Activated CD4-positive, alpha-beta T cell treated with anti-CD3 and anti-CD28 coated beads for 36 hours (primary cell): ENCODE data around the gene ERG. TPM values are rescaled to one million over a fixed set of nuclear protein-coding genes. Genes with fewer than 3 reads are reported as not detected.

Experiments
- ATAC-seq: fragments of 200-7000 bp; cut with Tn5 transposase; one replicate; pipeline ENCODE4 v1.10.0; 2021; ENCODE audit warnings: mild to moderate bottlenecking, moderate library complexity
- CTCF ChIA-PET: fragments of 350-600 bp; sonication (Branson Sonifier 250); formaldehyde crosslinking; loops from one replicate; lab custom pipeline; 2021; ENCODE audit warnings: antibody characterized with exemption; lab: Charles Lee
- POLR2A ChIA-PET: fragments of 350-600 bp; sonication (Branson Sonifier 250); formaldehyde crosslinking; loops from one replicate; lab custom pipeline; 2021; ENCODE audit warnings: antibody characterized with exemption, inconsistent platforms; lab: Charles Lee
- DNase-seq: peaks from one replicate; pipeline ENCODE4 v3.0.0-alpha.2; 2020
- H3K27ac Mint-ChIP-seq: one replicate; pipeline ENCODE4 v1.8.0; 2021; ENCODE audit warnings: mixed read lengths
- H3K27me3 Mint-ChIP-seq: one replicate; pipeline ENCODE4 v1.8.0; 2021; ENCODE audit warnings: mixed read lengths
- H3K36me3 Mint-ChIP-seq: one replicate; pipeline ENCODE4 v1.8.0; 2021; ENCODE audit warnings: low read depth, mixed read lengths
- H3K4me1 Mint-ChIP-seq: one replicate; pipeline ENCODE4 v1.8.0; 2021; ENCODE audit warnings: mixed read lengths
- H3K4me3 Mint-ChIP-seq: one replicate; pipeline ENCODE4 v1.8.0; 2021; ENCODE audit warnings: mild to moderate bottlenecking, moderate library complexity, mixed read lengths
- H3K9me3 Mint-ChIP-seq: one replicate; pipeline ENCODE4 v1.8.0; 2021; ENCODE audit warnings: low read depth, mixed read lengths
- intact Hi-C, 2 experiments: fragments of 100-400 bp; cut with DNase I in 1 of 2; cut with micrococcal nuclease in 1 of 2; formaldehyde crosslinking; loops; one replicate each; pipeline versions ENCODE4 v1.14.2 to v1.15.1; 2022 to 2024; cut with DNase I, micrococcal nuclease
- total RNA-seq, 2 experiments: library from RNA; stranded (reverse); gene quantifications; one replicate each; pipeline ENCODE4 v1.2.3, GENCODE V29; 2021

The ERG gene
- total RNA-seq, 2 experiments from 2014 or later: 0.07 TPM; not detected in 1

DNA sequence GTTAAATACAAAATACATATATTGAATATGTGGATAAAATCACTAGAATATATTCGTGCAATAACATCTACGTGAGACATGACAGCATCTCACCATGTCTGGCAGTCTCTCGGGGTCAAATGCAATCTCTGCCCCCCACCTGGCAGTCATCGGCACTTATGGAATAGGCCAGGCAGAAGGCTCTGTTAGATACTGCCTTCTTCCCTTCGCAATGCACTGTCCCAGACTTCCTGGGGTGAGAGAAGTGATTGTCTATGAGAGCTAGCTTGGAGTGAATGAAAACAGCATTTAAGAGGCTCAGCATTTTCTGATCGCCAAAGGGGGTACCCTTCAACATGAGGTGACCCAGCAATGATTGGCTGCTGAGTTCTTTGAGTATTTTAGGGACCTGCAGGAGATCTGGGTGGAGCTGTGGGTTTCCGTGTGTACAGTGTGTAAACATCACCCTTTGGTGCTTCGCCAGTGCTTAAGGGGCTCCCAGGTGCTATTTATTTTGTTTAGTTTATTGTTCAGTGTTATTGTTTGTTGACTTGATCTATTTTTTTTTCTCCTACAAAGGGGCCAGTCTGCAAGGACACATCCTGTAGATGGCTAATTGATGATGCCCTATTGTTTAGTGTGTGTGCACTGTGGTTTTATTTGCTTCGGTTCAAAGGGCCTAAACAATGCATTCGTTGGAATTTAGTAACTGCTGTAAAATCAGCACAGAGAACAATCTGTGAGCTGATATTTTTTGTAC, 10.2 kb downstream of the ERG start:
- CTCF ChIA-PET: no interaction called here

GRCh38 chr21:38486706-38487105, 11.6 kb downstream of the ERG start:
- H3K36me3 Mint-ChIP-seq: no peaks in the 10 kb centered on the region
- DNase-seq: no peak
- no peaks in the 10 kb centered on the region for H3K4me1 Mint-ChIP-seq
- no peak overlapping the region for H3K27ac Mint-ChIP-seq
- no peak for ATAC-seq
- ChIA-PET CTCF (interaction anchor here (0.6 kb wide), 1 partner anchor 63 kb away, joined by 3 read pairs; no protein-coding TSS in a partner anchor), POLR2A (no interaction called here)
- no peaks in the 10 kb centered on the region for H3K9me3 Mint-ChIP-seq
- intact Hi-C loops: no loop called here
- peaks cover 14% of the 10 kb centered on the region for H3K27me3 Mint-ChIP-seq
- H3K4me3 Mint-ChIP-seq: no peak overlapping the region

More for the DNA sequence above, 10.2 kb downstream of the ERG start:
- POLR2A ChIA-PET: no interaction called here
- Mint-ChIP-seq H3K4me3 (no peak overlapping the region), H3K27me3 (peaks cover 11% of the 10 kb centered on the region), H3K36me3 (no peaks in the 10 kb centered on the region), H3K27ac (no peak overlapping the region), H3K9me3 (no peaks in the 10 kb centered on the region), H3K4me1 (no peaks in the 10 kb centered on the region)
- intact Hi-C loops: no loop called here
- ATAC-seq (no peak), DNase-seq (no peak)

GRCh38 chr21:38486221-38486620, 12.1 kb downstream of the ERG start:
- ATAC-seq: no peak
- Mint-ChIP-seq H3K27ac (no peak overlapping the region), H3K27me3 (peaks cover 14% of the 10 kb centered on the region), H3K36me3 (no peaks in the 10 kb centered on the region), H3K9me3 (no peaks in the 10 kb centered on the region), H3K4me1 (no peaks in the 10 kb centered on the region), H3K4me3 (no peak overlapping the region)
- ChIA-PET POLR2A (no interaction called here), CTCF (interaction anchor here (0.6 kb wide), 1 partner anchor 63 kb away, joined by 3 read pairs; no protein-coding TSS in a partner anchor)
- DNase-seq: no peak
- intact Hi-C loops: no loop called here

DNA sequence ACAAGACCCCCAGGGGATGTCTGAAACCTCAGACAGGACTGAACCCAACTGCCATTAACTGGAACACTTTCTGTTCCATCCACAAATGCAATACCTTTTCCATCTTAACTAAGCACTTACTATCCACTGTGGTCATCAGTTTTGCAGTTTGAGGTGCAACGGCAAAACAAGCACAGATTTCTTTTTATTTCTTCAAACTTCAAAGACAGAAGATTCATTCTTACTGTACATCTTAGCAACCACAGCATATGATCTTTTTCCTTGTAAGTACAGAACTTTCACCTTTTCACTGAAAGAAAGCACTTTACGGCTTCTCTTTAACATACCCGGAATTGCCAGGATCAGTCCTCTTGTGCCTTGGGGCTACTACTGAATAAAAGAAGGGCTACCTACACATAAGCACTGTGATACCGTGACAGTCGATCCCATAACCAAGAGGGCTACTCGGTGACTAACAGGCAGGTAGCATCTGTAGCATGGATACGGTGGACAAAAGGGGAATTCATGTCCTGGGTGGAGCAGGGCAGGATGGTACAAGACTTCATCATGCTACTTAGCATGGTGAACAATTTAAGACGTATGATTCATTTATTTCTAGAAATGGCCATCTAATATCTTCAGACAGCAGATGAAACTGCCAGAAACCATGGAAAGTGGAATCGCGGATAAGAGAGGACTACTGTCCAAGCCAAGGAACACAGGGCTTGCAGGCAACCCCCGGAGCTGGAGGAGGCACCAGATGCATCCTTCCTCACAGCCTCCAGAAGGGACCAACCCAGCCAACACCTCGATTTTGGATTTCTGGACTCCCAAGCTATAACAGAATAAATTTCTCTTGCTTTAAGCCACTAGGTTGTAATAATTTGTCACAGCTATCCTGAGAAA, 18.4 kb downstream of the ERG start:
- intact Hi-C loops: no loop called here
- Mint-ChIP-seq H3K9me3 (no peaks in the 10 kb centered on the region), H3K4me1 (peaks cover 15% of the 10 kb centered on the region), H3K36me3 (no peaks in the 10 kb centered on the region), H3K27ac (no peak overlapping the region), H3K4me3 (no peak overlapping the region), H3K27me3 (peaks cover 49% of the 10 kb centered on the region)
- ATAC-seq (no peak), DNase-seq (no peak)
- ChIA-PET CTCF (interaction anchor here (1.1 kb wide), 1 partner anchor 697 kb away, joined by 3 read pairs; no protein-coding TSS in a partner anchor), POLR2A (no interaction called here)

DNA sequence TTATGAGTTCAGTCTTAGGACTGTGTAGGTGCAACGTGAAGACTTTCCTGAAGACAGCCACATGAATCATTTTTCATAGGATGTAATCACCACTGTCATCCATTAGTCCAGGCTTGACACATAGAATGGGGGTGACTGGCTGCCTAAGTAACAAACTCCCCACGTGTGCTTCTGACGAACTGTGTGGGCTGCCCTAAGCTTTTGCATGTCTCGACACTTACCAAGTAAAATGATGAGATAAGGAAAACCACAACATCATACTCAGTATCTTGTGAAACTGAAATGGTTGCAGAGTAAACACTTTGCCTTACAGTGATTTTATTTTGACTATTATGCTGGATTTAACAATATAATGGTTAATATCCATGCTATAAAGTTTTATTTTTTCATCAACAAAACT, 19.5 kb downstream of the ERG start:
- H3K36me3 Mint-ChIP-seq: no peaks in the 10 kb centered on the region
- H3K4me1 Mint-ChIP-seq: peaks cover 15% of the 10 kb centered on the region
- no peak overlapping the region for H3K27ac Mint-ChIP-seq
- intact Hi-C loops: no loop called here
- POLR2A ChIA-PET: no interaction called here
- H3K4me3 Mint-ChIP-seq: no peak overlapping the region
- DNase-seq: peak; percentile 52
- H3K9me3 Mint-ChIP-seq: no peaks in the 10 kb centered on the region
- CTCF ChIA-PET: interaction anchor here (1.1 kb wide), 1 partner anchor 698 kb away, joined by 3 read pairs; no protein-coding TSS in a partner anchor
- peak; percentile 94 for ATAC-seq
- peaks cover 56% of the 10 kb centered on the region for H3K27me3 Mint-ChIP-seq

GRCh38 chr21:38477226-38477625, 21.1 kb downstream of the ERG start:
- no peaks in the 10 kb centered on the region for H3K36me3 Mint-ChIP-seq
- peaks cover 58% of the 10 kb centered on the region for H3K27me3 Mint-ChIP-seq
- intact Hi-C loops: no loop called here
- ChIA-PET POLR2A (no interaction called here), CTCF (no interaction called here)
- no peak overlapping the region for H3K27ac Mint-ChIP-seq
- peaks cover 15% of the 10 kb centered on the region for H3K4me1 Mint-ChIP-seq
- H3K4me3 Mint-ChIP-seq: no peak overlapping the region
- no peaks in the 10 kb centered on the region for H3K9me3 Mint-ChIP-seq
- DNase-seq (no peak), ATAC-seq (no peak)

DNA sequence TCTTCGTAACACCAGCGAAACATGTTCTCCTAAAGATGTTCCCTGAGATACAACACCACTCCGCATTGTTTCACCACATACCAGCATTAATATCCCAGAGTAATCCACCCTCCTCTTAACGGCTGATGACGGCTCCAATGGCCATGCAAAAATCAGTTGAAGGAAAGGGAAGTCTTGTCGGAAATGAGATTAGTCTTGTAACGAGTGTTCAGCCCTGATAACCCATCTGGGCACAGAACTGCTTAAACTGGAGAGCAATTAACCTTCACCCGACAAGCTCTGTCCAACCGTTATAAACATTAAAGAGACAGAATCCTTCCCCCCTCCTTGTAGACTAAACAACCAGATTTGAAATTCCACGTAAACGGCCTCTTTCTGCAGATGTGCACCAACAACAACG, 21.9 kb downstream of the ERG start:
- intact Hi-C loops: no loop called here
- Mint-ChIP-seq H3K4me1 (peaks cover 15% of the 10 kb centered on the region), H3K27me3 (peaks cover 59% of the 10 kb centered on the region), H3K4me3 (no peak overlapping the region), H3K36me3 (no peaks in the 10 kb centered on the region), H3K9me3 (no peaks in the 10 kb centered on the region), H3K27ac (no peak overlapping the region)
- ATAC-seq: no peak
- DNase-seq: no peak
- ChIA-PET POLR2A (no interaction called here), CTCF (interaction anchor here (0.6 to 0.7 kb wide), 2 partner anchors 124 to 253 kb away, joined by 3 read pairs; no protein-coding TSS in a partner anchor)

GRCh38 chr21:38475519-38475918, 22.8 kb downstream of the ERG start:
- Mint-ChIP-seq H3K4me1 (peaks cover 15% of the 10 kb centered on the region), H3K27me3 (peaks cover 63% of the 10 kb centered on the region), H3K4me3 (no peak overlapping the region), H3K27ac (no peak overlapping the region), H3K36me3 (no peaks in the 10 kb centered on the region), H3K9me3 (no peaks in the 10 kb centered on the region)
- ChIA-PET CTCF (interaction anchor here (0.6 kb wide), 1 partner anchor 123 kb away, joined by 3 read pairs; no protein-coding TSS in a partner anchor), POLR2A (no interaction called here)
- DNase-seq (no peak), ATAC-seq (no peak)
- intact Hi-C loops: no loop called here

DNA sequence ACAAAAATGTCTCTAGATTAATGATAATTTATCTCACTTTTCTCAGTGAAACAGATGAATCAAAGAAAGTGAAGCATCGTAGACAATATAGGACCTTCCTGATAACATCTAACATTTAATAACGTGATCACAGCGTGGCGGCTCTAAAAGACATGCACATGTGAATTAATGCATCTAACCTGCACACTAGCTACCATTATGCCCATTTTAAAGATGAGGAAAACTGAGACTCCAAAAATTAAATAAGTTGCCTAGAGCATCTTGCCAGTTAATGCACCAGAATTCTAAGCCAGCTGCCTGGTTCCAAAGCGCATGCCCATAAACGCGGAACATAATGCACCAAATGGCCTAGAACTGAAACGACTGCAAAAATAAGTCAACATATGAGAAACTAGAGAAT, 23.5 kb downstream of the ERG start:
- ChIA-PET CTCF (no interaction called here), POLR2A (no interaction called here)
- Mint-ChIP-seq H3K36me3 (no peaks in the 10 kb centered on the region), H3K9me3 (no peaks in the 10 kb centered on the region), H3K27ac (no peak overlapping the region), H3K4me1 (peaks cover 15% of the 10 kb centered on the region), H3K4me3 (no peak overlapping the region), H3K27me3 (peaks cover 60% of the 10 kb centered on the region)
- DNase-seq (no peak), ATAC-seq (no peak)
- intact Hi-C loops: no loop called here

- intact Hi-C loops: no loop called here
- H3K9me3 Mint-ChIP-seq: no peaks in the 10 kb centered on the region
- H3K36me3 Mint-ChIP-seq: no peaks in the 10 kb centered on the region
- no peak overlapping the region for H3K27ac Mint-ChIP-seq
- H3K4me1 Mint-ChIP-seq: peaks cover 13% of the 10 kb centered on the region
- no peak overlapping the region for H3K4me3 Mint-ChIP-seq
- ChIA-PET POLR2A (no interaction called here), CTCF (no interaction called here)
- no peak for ATAC-seq
- H3K27me3 Mint-ChIP-seq: peaks cover 56% of the 10 kb centered on the region
- DNase-seq: no peak
Observed at GRCh38 chr21:38474124-38474523, 24.2 kb downstream of the ERG start.

DNA sequence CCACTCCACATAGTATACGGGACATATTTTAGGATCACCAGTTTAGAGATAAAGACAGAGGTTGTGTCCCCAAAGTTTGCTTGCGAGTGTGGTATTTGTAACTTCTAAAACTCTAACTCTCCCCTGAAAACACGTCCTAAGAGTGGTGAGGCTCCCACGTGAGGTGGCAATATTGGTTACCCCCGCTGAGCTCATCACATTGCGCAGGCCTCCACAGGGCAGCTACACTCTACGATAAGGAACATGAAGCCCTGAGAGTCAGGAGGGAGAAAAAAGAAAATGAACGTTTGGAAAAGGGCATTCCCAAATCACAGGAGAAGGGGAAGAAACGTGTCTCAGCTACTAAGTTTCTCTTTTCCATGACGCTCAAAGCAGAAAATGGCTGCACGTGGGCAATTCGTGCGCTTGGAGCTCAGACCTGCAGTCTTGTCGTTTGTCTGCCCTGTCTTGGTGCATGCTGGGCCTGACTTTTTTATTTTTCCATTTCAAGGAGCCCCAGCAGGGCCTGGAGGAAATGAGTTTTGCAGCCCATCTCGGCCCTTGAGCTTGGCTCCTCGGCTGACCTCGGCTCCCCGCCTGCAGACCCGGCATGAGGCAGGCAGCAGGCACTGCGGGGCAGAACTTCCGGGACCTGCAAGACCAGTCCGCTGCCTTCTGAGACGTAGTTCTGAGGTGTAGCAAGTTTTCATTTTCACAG, 25.7 kb downstream of the ERG start:
- Mint-ChIP-seq H3K36me3 (no peaks in the 10 kb centered on the region), H3K27me3 (peaks cover 45% of the 10 kb centered on the region), H3K4me3 (no peak overlapping the region), H3K9me3 (no peaks in the 10 kb centered on the region), H3K4me1 (peaks cover 6% of the 10 kb centered on the region), H3K27ac (no peak overlapping the region)
- ChIA-PET CTCF (interaction anchor here (1.1 kb wide), 1 partner anchor 33 kb away, joined by 3 read pairs; no protein-coding TSS in a partner anchor), POLR2A (interaction anchor here (0.6 kb wide), 1 partner anchor 38 kb away, joined by 3 read pairs; no protein-coding TSS in a partner anchor)
- intact Hi-C loops: no loop called here
- no peak for ATAC-seq
- DNase-seq: no peak
